Heart left ventricle (tissue), 13 donors: ENCODE measurements around the gene SMIM8.

Experiments used
- POLR2A ChIP-seq, 2 donors: fragments of 450-650 bp; IDR thresholded peaks; one replicate each; pipeline ENCODE4 v1.6.1; 2017; ENCODE audit warnings: antibody characterized with exemption in 2 of 2, mild to moderate bottlenecking in 2 of 2, moderate library complexity in 2 of 2
- TF ChIP-seq, protein P1 (sequence below), 12 donors: fragments of 200-600 bp; sonication (generic) in 4 of 12; IDR thresholded peaks; one replicate each; pipeline versions ENCODE4 v1.5.0 to v1.8.0; 2018 to 2022; ENCODE audit warnings: antibody characterized with exemption in 12 of 12, mild to moderate bottlenecking in 5 of 12
- donor health status: ischemic (EF 13 %, LVEDD 7.1; RV severe dilation, severe dysfunction).
- donor health status: DM: no; HTN: yes; CAD: no.
- donor health status: DM: no; HTN: no; CAD: no.
- donor health status: ischemic (EF 25% LVEDD 6.9; RV normal size, moderate dysfunction).
- donor health status: ischemic (EF 25% LVEDD 5.7; RV mildly dilated, moderate dysfunction).
- donor health status: ischemic (EF 35%, LVEDD 5.7; RV mildly dilated, moderate dysfunction).
- donor health status: nonischemic (EF 11% LVEDD 7.7; RV severe dilation, severe dysfunction).
- donor health status: DM: yes; HTN: yes; CAD: no.
- donor health status: PGD.
- donor health status: ischemic (EF 29% LVEDD 5.4; RV normal size, mild dysfunction).
- donor health status: nonischemic (EF 23%, LVEDD 6.1; RV moderate dilation, normal function).

- TF ChIP-seq, protein P1, sequence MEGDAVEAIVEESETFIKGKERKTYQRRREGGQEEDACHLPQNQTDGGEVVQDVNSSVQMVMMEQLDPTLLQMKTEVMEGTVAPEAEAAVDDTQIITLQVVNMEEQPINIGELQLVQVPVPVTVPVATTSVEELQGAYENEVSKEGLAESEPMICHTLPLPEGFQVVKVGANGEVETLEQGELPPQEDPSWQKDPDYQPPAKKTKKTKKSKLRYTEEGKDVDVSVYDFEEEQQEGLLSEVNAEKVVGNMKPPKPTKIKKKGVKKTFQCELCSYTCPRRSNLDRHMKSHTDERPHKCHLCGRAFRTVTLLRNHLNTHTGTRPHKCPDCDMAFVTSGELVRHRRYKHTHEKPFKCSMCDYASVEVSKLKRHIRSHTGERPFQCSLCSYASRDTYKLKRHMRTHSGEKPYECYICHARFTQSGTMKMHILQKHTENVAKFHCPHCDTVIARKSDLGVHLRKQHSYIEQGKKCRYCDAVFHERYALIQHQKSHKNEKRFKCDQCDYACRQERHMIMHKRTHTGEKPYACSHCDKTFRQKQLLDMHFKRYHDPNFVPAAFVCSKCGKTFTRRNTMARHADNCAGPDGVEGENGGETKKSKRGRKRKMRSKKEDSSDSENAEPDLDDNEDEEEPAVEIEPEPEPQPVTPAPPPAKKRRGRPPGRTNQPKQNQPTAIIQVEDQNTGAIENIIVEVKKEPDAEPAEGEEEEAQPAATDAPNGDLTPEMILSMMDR (IDR thresholded peaks at IDR 0.05): no peak
- no peak for TF ChIP-seq POLR2A (IDR thresholded peaks at IDR 0.05)
These were observed 30.5 kb upstream of the SMIM8 start for GRCh38 chr6:87291883-87292282.
